Activated T-cell treated with anti-CD3 and anti-CD28 coated beads, Interleukin-2, amount 50 U/mL, for 48 hours (primary cell): ENCODE data around the gene C1orf52.

Source experiments
- DNase-seq, 2 experiments: peaks; one replicate each; pipeline ENCODE4 v3.0.0-alpha.2; 2020

Gene C1orf52

GRCh38 chr1:85228972-85229371 is 30.5 kb downstream of the C1orf52 start:
- no peak for DNase-seq

GRCh38 chr1:85225624-85226380 is 33.7 kb downstream of the C1orf52 start:
- no peak for DNase-seq

GRCh38 chr1:85224734-85225623 is 34.5 kb downstream of the C1orf52 start:
- DNase-seq, result no peak

GRCh38 chr1:85224295-85224694 is 35.2 kb downstream of the C1orf52 start:
- DNase-seq, result no peak

GRCh38 chr1:85223334-85223733 is 36.1 kb downstream of the C1orf52 start:
- DNase-seq, result no peak

GRCh38 chr1:85220756-85221201 is 38.7 kb downstream of the C1orf52 start:
- no peak for DNase-seq

- DNase-seq, result no peak
Measured at GRCh38 chr1:85219853-85220610, 39.4 kb downstream of the C1orf52 start.

GRCh38 chr1:85216697-85217096 is 42.8 kb downstream of the C1orf52 start:
- no peak for DNase-seq

- DNase-seq, result no peak
Measured at GRCh38 chr1:85214654-85215053, 44.8 kb downstream of the C1orf52 start.

- DNase-seq, result no peak
Measured at GRCh38 chr1:85208488-85208887, 51.0 kb downstream of the C1orf52 start.

- no peak for DNase-seq
Measured at GRCh38 chr1:85203573-85204171, 55.8 kb downstream of the C1orf52 start.

GRCh38 chr1:85202864-85203255 is 56.6 kb downstream of the C1orf52 start:
- DNase-seq, result no peak

- DNase-seq, result no peak
Measured at GRCh38 chr1:85202092-85202863, 57.2 kb downstream of the C1orf52 start.

GRCh38 chr1:85201340-85202091 is 57.9 kb downstream of the C1orf52 start:
- DNase-seq, result peak; percentile 71 to 74

GRCh38 chr1:85200463-85201339 is 58.8 kb downstream of the C1orf52 start, which contains the start of gene SYDE2:
SYDE2 (minus strand) TSS chr1:85201016; CDS start chr1:85200996, 20 bp downstream.
- peak; percentile 74 to 80 for DNase-seq
